ENCODE data around the gene LRCH1.

LRCH1 gene

DNA sequence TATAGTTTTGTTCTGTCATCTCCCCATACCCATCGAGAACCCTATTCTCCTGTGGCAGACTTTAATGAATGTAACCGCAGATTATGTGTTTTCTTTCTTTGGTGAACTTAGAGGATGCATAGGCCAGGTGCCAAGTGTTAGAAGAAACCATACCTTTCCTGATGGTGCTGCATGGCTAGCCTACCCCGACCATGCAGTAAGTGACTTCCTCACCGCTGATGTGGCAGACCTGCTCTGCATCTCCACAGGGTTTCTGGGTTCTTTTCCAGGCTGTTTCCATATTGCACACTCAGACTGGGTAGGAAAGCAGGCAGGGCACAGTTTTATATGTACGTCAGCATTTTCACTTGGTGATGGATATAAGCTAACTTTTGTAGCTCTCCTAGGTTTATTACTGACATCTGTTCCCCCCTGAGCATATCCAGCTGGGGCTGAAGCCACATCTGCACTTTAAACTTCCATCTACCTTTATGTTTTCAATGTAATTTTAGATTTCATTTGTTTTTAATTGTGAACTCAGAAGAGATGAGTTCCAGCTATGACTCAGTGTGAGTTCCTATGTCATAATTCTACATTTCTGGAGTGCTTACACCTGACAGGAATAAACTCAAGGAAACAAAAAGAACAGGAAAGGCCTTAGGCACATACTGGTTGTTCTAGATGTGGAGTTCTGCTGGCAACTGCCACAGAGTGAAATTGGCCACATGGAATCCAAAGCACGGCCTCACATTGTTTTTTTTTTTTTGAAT lies 42.3 kb downstream of the LRCH1 start:
- peak in 1 of 2 donors; percentile 37 for DNase-seq

DNA sequence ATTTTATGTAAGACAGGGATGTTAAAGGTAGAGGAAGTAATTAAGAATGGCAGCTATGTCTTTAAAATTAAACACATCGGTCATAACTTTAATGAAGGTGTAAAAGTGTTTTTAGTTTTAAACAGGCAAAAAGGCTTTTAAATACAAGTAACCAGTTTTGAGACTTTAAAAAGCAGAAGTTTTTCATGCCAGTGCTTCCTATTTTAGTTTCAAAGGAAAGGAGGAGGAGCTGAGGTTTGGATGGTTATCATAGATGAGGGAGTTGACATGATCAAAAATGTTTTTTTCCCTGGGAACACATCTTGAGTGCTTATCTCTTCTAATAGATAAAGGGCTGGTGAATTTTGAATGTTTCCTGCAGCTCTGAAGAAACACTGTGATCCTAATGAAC lies 42.9 kb downstream of the LRCH1 start:
- DNase-seq: no peak

DNA sequence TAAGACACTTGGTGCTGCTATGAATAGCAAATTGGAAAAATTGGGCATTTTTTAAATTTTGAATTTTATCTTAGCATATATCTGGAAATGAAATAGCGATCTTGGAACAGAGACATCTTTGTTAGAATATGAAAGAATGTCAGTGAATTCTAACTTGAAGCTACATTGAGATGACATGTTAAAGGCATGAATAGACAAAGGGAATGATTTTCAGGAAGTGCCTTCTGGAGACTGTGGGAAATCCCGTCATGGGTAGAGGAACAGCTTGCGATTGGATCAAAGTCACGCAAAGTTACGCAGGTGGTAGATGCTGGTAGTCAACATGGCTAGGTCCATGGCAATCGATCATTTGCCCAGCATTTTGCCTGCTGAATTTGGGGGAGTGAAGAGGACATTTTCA lies 43.5 kb downstream of the LRCH1 start:
- no peak for DNase-seq

DNA sequence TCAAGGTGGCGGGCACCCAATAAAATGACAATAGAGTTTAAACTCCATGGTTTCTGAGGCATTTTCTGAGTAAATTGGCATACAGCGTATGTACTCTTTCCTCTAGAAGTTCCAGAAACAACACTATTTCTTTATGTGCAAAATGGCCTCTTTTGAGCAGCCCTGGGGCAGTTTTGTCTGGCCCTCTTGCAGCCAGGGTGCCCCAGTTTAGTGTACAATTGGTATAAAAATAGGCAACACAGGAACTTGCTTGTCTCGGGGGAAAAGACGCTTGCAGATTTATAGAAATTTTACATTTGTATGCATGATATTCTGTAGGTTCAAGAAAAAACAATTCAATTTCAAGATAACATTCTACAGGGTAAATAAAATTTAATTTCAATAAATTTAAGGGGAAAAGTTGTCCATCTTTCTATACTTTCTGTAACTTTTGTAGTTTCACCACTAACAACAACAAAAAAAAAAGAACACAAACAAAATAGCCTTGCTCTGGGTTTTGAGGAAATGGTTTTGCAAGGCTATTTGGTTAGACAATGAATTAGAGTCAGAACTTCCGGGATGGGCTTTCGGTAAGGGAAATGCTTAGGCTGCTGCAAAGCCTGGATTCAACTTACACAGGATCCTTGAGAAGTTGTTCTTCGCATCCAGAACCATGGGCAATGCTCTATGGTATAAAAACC lies 45.3 kb downstream of the LRCH1 start:
- DNase-seq: no peak

DNA sequence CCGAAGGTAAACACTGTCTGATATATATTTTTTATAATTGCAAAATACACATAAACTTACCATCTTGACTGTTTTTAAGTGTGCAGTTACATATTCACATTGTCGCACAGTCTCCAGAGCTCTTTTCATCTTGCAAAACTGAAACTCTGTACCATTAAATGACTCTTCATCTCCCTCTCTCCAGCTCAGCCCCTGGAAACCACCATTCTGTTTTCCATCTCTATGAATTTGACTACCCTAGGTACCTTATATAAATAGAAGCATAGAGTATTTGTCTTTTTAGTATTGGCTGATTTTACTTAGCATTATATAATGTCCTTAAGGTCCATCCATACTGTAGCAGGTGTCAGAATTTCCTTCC lies 45.8 kb downstream of the LRCH1 start:
- no peak for DNase-seq

DNA sequence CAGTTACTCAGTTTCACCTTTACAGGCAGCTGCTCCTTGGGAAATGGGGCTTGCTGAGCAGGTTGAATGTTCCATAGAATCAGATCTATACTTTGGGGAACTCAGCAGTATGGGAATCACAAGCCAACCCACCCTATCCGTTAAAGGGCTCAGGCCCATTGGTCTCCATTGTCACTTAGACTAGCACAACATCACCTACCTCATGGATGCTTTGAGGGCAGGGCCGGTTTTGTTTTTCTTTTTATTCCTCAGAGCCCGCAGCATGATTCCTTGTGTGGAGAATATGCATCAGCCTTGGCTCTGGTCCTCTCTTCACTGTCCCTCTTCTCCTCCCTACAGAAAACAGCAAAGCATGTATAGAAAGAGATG lies 48.0 kb downstream of the LRCH1 start:
- no peak for DNase-seq

DNA sequence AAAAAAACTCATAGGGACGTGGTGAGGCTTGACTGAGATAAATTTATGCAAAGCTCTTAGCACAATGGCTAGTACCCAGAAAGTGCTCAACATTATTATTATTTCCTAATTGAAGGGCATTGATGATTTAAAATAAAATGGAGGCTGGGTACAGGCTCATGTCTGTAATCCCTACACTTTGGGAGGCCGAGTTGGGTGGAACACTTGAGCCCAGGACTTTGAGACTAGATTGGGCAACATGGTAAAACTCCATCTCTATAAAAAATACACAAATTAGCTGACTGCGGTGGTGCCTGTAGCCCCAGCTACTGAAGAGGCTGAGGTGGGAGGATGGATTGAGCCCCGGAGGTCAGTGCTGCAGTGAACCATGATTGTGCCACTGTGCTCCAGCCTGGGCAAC lies 49.6 kb downstream of the LRCH1 start:
- DNase-seq: no peak

DNA sequence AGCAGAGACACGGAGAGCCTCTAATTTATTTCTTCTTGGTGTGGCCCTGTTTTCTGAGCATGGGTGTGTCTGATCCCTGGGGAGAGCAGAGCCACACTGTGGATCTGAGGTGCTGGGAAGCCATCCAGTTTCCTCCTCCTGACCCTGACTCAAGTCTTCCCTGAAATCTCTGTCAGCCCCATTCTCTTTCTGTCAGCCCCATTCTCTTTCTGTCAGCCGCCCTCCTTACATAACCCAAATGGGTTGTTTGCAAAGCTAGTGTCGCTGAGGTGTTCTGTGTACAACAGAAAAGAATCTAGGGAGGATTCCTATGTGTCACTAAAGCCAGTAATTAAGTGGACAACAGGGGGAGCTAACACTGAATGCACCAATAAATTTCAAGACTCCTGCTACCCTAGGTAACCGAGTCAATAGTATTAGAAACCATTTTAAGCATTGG lies 50.2 kb downstream of the LRCH1 start:
- DNase-seq: no peak

DNA sequence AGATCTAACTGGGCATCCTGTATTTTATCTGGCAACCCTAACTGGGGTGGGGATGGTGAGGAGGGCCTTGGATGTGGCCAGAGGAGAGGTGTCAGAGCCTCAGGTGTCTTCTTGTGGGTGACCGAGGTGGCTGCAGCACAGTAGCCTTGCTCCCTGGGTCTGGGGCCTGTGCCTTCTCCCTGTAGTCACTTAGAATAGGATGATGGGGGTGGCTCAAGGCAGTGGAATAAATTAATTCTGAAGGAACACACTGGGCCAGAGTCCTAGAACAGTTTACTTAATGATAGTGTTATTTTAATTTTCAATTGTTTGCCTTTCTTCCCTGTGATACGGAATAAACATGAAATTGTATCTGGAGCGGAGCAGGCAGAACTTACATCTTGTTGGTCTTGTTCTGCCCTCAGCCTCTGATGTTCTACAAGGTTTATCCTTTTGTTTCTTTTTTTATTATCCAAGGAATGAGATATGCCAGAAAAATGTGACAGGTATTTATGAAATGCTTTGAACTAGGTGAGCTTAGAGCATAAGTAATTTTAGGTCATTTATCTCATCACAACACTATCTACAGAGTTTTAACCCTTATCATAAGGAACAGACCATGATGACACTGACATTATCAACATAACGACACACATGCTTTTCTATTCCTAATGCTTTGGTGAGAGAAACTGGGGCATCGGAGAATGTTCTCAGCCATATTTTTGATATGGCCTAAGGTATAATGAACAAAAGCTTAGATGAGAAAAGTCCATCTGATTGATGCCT lies 51.4 kb downstream of the LRCH1 start:
- DNase-seq: no peak

DNA sequence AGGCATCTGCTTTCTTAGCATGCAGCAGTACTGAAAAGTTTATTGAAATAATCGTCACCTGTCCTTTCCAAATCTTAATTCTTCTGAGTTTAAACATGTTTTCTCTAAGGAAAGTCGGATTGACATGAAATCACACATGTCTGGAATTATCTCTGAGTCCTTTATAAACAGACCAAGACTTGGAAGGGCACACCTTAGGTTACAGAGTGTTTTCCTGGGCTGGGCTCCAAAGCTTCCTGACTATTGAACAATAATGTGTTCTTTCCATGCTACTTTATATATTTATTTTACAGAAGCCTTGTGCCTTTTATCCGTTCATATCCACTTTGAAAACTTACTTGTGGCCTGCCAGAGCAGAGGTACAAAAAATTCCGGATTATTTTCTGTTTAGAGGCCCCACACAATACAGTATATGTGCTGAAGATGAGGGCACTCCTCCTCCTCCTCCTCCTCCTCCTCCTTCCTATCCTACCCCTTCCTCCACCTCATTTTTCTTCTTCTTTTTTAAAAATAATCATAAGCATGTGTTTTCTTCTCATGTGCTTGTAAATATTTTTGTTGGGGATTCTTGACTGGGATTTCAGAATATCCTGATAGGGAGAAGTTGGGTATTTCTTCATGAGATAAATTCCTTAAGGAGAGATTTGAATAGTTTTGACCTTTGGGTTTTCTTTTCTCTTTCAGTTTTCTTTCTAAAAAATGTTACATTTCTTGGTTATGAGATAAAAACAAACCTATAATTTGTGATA lies 52.3 kb downstream of the LRCH1 start:
- no peak for DNase-seq

DNA sequence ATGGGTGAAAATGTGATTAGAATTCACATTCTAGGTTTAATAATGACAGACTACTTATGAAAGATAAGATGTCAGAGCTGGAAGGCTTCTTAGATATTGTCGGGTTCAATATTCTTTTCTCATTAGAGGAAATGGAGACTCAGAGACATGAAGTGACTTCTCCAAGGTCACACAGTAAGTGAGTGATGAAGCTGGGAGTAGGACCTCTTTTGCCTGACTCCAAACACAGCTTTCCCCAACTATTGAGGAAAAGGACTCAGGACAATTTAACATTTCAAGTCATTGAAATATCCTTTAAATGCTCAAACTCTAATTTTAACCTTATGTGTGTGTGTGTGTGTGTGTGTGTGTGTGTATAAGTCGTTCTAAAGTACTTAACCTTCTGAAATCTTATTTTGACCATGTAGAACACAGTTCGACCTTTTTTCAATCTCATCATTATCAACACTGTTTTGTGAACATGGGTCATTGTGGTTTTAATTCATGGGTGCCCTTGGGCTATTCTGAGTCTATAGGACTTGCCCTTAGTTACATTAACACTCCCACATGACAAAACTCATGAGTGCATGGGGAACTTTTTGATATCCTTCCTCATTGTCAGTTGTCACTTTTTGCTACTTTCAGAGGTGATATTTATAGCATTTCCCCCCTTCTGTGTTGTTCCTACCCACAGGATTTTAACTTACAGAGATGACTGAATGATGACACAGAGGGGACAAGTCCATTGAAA lies 53.0 kb downstream of the LRCH1 start:
- no peak for DNase-seq

DNA sequence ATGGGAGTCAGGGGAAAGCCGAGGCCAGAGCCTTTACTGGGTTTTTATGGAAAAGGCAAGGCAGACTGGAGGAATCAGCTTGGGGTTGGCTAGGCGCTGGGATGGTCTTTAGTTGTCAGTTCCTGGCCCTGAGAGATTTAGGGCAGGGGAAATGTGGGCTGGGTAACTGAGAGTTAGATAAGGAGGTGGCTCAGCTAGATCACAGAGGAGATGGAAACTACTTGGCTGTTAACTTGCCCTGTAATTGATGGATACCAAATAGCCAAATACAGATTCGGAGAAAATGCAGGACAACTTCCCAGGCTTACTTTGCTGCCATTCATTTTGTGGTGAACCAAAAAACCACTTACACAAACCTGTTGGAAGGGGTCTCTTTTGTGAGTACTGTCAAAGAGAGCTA lies 54.0 kb downstream of the LRCH1 start:
- no peak for DNase-seq

DNA sequence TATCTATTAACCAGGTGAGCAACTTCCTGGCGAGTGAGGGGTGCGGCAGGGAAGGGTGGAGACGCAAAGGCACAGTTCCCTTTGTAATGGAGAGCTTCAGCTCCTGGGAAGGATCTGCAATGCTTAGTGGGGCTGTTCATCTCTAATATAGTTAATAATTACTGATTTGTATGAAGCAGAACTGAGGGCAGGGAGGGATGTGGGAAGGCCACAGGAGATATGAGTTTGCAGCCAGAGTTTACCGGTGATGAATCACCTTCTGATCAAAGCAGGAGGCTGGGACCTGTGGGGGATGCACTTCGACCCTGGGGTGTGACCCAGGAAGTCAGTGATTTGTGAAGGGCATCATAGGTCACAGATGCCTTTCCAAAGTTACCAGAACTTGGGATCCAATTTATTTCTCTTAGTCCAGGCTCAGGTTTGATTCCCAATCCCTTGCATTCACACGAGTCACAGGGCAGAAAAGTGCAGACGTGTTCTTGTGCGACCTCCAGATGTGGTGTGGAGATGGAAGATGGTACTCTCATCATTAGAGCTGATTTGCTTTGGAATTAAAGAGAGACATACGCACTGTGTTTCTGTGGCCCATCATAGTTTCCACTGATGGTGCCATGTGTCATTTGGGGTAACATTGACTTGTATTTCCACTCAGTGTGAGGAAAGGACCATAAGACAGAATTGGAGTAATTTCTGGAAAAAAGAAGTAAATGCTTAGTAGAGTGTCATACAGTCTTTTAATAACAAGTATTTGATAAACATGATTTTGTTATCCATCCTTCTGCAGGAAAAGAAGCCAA lies 55.0 kb downstream of the LRCH1 start:
- DNase-seq: no peak

DNA sequence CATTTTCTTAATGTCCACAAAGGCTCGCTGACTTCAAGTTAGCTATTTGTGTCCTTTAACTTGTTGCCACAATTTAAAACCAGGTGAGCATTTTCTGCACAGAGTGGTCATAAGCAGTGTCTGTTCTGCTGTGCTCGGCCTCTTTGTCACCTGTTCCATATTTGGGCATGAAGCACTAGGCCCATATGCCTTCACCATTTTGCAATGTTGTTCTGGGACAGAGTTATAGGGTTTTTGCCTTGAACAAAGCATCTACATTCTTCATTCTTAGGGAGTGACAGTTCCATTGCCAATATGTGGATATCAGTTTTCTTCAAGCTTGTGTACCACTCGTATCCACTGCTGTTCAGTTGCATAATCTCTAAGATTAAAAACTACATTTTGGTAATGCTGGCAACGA lies 56.1 kb downstream of the LRCH1 start:
- DNase-seq: no peak

DNA sequence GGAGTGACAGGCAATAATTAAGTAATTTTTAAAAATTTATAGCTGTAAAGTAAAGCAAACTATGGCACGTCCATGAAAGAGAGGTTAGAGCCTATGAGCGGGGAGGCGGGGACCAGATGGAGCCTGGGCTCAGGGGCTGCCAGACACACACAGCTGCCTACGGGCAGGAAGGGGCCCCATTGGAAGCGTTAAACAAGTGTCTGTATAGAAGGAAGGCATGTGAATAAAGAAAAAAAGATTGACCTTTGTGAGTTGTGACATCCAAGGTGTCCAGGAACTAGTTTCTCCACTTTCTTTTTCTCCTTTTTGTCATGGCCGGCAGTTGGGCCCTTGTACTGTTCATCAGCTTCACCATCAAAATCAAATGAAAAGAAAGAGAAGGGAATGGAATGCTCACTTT lies 56.8 kb downstream of the LRCH1 start:
- DNase-seq: no peak

DNA sequence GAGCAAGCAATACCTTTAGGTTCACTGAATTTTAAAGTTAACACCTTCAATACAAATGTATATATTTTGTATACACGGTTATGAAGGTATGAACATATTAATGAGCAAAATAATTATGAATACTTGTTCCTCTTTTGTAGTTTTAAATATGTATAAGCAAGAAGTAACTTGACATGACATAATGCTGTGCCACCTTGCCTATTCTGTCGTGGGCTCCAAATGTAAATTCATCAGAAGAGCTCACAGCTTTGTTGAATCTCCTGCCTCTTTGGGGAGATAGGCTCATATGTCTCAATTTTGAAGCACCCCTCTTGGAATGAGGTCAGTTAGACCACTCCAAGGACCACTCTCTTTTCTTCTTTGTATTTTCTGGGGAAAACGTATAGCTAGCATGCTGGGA lies 59.3 kb downstream of the LRCH1 start:
- DNase-seq: no peak

DNA sequence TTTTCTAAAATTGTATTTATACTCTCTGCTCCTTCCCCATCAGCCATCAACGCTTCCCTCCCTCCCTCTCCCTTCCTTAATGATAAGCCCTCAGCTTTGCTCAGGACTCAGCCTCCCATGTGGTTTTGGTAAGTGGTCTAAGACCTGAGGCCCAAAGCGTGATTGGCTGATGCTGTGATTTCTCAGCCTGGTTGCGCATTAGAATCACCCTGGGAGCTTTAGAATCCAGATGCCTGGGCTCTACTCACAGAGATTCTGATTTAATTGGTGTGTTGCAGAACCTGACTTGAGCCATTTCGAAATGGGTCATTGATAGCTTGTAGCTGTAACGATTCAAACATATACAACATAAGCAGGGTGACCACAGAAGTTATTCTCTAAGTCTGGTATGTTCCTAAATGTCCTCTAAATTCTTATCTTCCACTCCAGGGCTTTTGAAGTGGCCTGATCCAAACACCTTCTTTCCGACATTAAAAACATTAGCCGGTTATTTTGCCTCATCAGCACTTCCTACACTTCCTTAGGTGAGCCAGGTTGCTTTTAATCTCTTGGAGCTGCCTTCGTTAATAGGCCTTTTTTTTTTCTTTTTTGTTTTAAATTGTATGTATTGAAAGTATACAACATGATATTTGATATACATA lies 60.6 kb downstream of the LRCH1 start:
- no peak for DNase-seq

DNA sequence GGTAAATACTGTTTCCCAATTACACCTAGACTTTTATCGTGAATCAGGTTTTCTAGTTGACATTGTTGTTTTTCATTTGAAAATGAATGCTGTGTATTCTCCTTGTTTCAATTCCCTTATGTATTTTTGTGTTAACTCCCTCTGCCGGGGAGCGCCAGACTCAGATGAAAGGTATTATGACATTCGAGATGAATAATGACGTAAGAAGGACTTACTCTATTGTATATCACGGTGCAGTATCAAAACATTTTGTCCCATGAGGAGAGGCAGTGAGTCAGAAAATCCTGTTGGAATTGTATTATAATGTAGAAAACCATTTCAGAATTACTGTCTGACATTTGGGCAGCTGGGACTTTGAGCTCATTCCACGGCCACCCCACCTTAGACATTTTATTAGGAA lies 61.6 kb downstream of the LRCH1 start:
- DNase-seq: no peak

DNA sequence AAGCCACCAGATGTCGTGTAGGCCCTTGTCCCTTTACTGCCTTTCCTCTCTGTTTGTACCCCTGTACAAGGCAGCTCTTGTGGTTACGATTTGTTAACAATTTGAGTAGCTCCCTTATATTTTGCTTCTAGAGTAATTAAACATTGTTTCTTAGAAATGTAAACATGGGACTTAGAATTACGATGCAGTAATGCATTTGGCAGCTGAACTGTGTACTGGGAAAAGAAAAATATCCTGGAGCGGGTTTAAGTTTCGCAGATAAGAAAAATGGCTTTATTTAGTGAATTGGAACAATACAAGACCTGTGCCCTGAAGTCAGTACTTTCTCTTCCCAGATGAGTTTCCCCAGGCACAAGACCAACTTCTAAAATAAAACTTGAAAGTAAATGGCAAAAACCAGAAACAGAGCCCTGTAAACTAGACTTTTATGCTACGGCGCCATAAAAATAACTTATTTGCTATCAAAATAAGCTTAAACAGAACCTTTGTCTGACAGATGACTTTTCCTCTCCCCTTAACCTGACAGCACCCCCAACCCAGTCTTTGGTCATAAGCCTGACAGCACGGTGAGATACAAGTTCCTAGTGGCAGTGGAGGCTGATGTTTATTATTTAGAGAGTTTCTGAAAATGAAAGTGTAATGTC lies 63.0 kb downstream of the LRCH1 start:
- DNase-seq: no peak

DNA sequence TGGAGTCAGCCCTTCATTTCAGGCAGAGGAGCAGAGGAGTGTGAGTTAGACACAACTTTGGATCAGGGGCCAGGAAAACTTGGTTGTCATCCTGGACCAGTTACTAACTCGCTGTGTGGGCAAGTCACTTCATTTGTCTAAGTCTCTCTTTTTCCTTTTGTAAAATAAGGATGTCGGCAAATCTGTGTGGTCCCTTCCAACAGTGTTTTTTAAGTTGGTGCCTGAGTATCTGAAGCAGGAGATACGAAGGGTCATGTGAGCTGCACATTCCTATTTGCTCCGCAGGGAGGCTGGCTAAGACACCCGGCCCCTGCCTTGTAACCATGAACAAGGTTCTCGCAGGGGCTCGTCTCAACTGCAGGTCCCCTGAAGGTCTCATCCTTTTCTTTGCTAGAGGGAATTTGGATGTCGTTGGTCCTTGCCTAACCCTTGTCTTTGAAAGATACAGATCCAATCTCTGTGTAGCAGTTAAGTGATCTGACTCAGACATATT lies 64.3 kb downstream of the LRCH1 start:
- DNase-seq: no peak

DNA sequence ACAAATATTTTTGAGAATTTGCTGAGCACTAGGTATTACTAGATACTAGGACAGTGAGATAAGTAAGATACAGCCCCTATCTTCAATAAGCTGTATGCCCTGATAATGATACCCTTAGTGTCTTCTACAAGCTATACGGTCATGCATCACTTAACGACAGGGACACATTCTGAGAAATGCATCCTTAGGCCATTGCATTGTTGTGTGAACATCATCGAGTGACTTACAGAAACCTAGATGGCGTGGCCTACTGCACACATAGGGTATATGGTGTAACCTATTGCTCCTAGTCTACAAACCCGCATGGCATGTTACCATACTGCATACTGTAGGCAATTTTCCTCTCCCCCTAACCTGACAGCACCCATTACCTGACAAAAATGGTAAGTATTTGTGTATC lies 64.9 kb downstream of the LRCH1 start:
- no peak for DNase-seq
